HG02870 (cell line): ENCODE results near the gene HDGFL2.

Source experiments
- ATAC-seq: cut with Tn5 transposase; IDR thresholded peaks from one replicate; pipeline ENCODE4 v1.9.1; 2021; ENCODE audit warnings: mild to moderate bottlenecking, moderate library complexity; ENCODE audit not compliant: unreplicated experiment

HDGFL2 gene

DNA sequence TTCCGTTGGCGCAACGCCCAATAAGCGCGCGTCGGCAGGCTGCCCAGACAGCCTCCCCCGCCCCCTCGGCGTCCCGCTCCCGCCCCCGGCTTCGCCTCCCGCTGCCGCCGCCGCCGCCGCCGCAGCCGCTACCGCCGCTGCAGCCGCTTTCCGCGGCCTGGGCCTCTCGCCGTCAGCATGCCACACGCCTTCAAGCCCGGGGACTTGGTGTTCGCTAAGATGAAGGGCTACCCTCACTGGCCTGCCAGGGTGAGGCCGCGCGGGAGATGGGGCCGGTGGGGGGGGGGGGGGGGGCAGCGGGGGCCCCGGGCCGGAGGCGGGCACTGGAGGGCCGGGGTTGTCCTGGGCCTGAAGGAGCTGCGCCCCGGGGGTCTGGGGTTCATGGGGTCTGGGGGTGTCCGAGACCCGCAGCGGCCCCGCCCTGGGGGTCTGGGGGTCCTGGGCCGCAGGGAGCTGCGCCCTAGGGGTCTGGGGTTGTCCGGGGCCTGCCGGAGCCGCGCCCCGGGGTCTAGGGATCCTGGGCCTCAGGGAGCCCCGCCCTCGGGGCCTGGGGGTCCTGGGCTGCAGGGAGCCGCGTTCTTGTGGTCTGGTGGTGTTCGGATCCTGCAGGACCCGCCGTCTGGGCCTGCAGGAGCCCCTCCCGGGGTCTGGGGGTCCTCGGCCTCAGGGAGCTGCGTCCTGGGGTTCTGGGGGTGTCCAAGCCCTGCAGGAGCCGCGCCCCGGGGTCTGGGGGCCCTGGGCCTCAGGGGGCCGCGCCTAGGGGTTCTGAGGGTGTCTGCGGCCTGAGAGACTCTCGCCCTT, at the start of gene HDGFL2:
Gene HDGFL2 (plus strand): TSS at position 124 of the 801 bp plus-strand sequence. CDS start 54 bp downstream, at position 178.
- ATAC-seq: no peak

GRCh38 chr19:4423416-4424126, 48.5 kb upstream of the HDGFL2 start:
- no peak for ATAC-seq

GRCh38 chr19:4425537-4425936, 46.6 kb upstream of the HDGFL2 start:
- ATAC-seq: no peak

DNA sequence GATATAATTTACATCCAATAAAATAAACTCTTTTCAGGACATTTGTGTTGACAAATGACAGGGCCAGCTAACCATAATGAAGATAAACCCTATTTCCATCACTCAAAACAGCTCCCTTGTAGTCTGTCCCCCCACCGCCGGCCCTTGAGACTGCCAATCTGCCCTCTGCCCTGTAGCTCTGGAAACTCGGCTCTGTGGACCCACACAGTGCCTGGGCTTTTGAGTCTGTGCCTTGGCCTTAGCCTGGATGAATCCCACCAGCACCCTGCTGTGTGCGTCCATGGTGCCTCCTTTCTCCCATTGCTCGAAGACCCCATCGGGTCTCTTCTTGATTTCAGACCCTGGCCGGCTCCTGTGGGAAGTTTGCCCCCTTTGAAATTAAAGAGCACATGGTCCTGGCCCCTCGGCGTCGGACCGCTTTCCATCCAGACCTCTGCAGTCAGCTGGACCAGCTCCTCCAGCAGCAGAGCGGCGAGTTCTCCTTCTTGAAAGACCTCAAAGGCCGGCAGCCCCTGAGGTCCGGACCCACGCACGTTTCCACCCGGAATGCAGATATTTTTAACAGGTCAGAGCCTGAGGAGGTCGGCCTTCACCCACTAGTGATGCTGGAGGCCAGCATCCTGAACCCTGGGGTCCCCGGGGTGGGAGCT, 43.6 kb upstream of the HDGFL2 start:
- ATAC-seq: no peak

- ATAC-seq: no peak
These were observed 42.8 kb upstream of the HDGFL2 start for GRCh38 chr19:4429256-4429655.

DNA sequence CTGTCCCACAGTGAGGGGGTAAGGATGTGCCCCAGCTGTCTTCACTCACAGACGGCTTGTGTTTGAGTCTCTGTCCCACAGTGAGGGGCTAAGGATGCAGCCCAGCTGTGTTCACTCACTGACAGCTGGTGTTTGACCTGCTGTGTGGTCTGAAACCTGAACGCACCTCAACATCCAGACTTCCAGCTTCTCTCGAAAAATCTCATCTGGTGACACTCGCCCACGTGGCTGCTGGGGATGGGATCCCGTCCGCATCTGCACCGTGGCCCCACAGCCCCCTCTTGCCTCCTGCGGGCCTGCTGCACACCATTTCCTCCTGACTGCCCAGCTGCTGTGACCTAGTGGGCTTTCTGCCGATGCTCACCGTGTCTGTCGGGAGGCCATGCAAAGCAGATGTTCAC, 42.3 kb upstream of the HDGFL2 start:
- no peak for ATAC-seq

- no peak for ATAC-seq
These were observed 41.3 kb upstream of the HDGFL2 start for GRCh38 chr19:4430760-4431159.

DNA sequence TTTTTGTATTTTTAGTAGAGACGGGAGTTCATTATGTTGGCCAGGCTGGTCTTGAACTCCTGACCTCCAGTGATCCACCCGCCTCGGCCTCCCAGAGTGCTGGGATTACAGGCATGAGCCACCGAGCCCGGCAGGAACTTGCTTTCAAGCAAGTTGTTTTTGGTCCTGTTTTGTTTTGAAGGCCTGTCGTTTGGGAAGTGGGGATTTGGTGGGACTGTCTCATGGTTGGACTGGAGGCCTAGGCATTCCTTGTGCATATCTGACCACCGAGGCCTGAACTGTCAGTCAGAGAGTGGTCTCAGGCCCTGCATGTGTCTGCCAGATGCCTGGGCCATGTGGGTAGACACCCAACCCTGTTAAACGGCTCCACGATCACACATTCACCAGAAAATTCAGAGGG, 40.8 kb upstream of the HDGFL2 start:
- no peak for ATAC-seq

GRCh38 chr19:4431808-4432674, 40.1 kb upstream of the HDGFL2 start:
- no peak for ATAC-seq

- ATAC-seq: no peak
These were observed 39.1 kb upstream of the HDGFL2 start for GRCh38 chr19:4432918-4433506.

GRCh38 chr19:4434391-4434790, 37.7 kb upstream of the HDGFL2 start:
- no peak for ATAC-seq

GRCh38 chr19:4436231-4436630, 35.9 kb upstream of the HDGFL2 start:
- ATAC-seq: no peak

DNA sequence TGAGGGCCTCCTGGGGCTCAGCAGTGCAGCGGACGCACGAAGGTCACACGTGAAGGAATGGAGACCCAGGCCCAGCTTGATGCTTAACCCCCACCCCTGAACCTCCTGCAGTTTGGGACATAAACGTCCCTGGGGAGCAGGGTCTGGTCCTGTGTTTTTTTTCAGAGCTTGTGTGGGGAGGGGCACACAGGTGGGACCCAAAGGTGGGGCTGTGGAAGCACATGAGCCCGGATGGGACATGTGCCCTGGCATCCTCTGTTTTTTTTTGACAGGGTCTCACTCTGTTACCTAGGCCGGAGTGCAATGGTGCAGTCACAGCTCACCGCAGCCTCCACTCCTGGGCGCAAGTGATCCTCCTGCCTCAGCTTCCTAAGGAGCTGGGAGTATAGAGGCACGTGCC, 35.0 kb upstream of the HDGFL2 start:
- no peak for ATAC-seq

GRCh38 chr19:4439243-4439642, 32.9 kb upstream of the HDGFL2 start:
- ATAC-seq: no peak

DNA sequence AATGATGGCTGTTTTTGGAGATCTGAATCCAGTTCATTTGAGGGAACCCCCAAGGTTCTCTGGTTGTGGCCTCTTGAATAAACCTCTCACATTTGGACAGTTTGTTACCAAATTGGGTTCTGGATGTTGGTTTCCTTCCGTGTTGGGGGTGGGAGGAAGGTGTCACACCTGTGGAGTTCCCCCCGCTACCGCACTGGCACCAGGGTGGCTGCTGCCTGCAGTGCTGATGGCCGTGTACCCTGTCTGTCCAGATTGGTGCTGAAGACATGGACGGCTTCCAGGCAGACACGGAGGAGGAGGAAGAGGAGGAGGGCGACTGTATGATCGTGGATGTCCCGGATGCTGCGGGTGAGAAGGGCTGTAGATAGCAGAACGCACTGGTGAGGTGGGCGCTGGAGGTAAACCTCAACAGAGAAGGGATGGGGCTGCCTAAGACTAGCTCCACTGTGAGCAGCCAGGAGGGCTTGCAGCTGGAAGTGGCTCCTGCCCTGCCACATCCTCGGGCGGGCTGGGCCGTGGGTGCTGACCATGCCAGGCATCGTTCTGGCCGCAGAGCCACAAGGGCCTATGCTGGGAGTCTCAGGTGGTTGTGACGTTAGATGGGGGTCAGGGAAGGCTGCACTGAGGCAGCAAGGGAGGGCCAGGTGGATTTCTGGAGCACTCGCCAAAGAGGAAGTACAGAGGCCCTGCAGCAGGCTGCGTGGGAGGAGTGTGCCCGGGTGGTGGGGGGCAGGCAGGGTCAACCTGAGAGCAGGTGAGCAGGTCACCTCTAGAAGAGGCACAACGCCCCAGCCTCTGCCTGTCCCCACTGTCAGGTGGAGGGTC, 29.9 kb upstream of the HDGFL2 start:
- ATAC-seq: no peak

- no peak for ATAC-seq
These were observed 29.3 kb upstream of the HDGFL2 start for GRCh38 chr19:4442819-4443146.

- no peak for ATAC-seq
These were observed 28.9 kb upstream of the HDGFL2 start for GRCh38 chr19:4443188-4443587.

- ATAC-seq: no peak
These were observed 27.9 kb upstream of the HDGFL2 start for GRCh38 chr19:4443966-4444764.
